ENCODE measurements around the gene ZSCAN21.

DNA sequence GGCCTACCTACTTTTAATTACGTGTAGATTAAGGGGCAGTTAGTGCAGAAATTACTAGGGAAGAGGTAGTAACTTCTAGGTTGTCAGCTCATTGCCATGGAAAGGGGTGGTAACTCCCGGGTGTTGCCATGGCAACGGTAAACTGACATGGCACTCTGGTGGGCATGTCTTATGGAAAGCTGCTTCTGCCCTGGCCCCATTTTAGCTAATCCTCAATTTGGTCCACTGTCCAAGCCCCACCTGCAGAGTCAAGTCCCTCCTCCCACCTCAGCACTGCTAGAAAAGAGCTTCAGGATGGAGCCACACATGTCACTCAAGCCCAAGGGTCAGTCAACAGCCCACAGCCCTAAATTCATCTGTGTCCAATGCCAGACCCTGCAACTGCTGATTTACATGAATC is 41.7 kb upstream of the ZSCAN21 start:
- TF ChIP-seq CTCF (conservative IDR thresholded peaks at IDR 0.05), result no peak
- no peak for TF ChIP-seq ZFX (IDR thresholded peaks at IDR 0.05)
